DOHH2 (cell line): ENCODE results near the gene CTU1.

Source experiments
- H3F3A ChIP-seq: fragments of 200-600 bp; sonication (generic), shearing (Covaris generic); 2 replicates; pipeline ENCODE4 v1.6.0; 2016; ENCODE audit warnings: antibody characterized with exemption, mild to moderate bottlenecking; ENCODE audit not compliant: control insufficient read depth, insufficient read depth
- H3K27ac ChIP-seq: fragments of 200-600 bp; sonication (generic); 2 replicates; pipeline ENCODE4 v1.5.1; 2014; ENCODE audit warnings: low read depth, mild to moderate bottlenecking, low read length, moderate library complexity
- H3K27me3 ChIP-seq: fragments of 200-600 bp; sonication (generic); 2 replicates; pipeline ENCODE4 v1.6.1; 2014; ENCODE audit warnings: mild to moderate bottlenecking, low read length, mixed read lengths; ENCODE audit not compliant: control insufficient read depth
- H3K36me3 ChIP-seq: fragments of 200-600 bp; sonication (generic); 2 replicates; pipeline ENCODE4 v1.6.1; 2014; ENCODE audit warnings: mild to moderate bottlenecking, low read length, moderate library complexity, mixed read lengths; ENCODE audit not compliant: control insufficient read depth
- H3K4me1 ChIP-seq: fragments of 200-600 bp; sonication (generic); 2 replicates; pipeline ENCODE4 v1.6.1; 2014; ENCODE audit warnings: mild to moderate bottlenecking, low read length, mixed read lengths; ENCODE audit not compliant: control insufficient read depth
- H3K4me2 ChIP-seq: fragments of 200-600 bp; sonication (generic); 2 replicates; pipeline ENCODE4 v1.6.0; 2014; ENCODE audit warnings: mild to moderate bottlenecking, low read length, moderate library complexity
- H3K4me3 ChIP-seq: fragments of 200-600 bp; sonication (generic); 2 replicates; pipeline ENCODE4 v1.5.1; 2014; ENCODE audit warnings: mild to moderate bottlenecking, low read length, mixed read lengths
- H3K79me2 ChIP-seq: fragments of 200-600 bp; sonication (generic); 2 replicates; pipeline ENCODE4 v1.6.1; 2014; ENCODE audit warnings: mild to moderate bottlenecking, low read length, mixed read lengths; ENCODE audit not compliant: control insufficient read depth
- H3K9me2 ChIP-seq: fragments of 200-600 bp; sonication (generic); replicated peaks from 2 replicates; pipeline ENCODE4 v1.6.1; 2014; ENCODE audit warnings: mild to moderate bottlenecking, low read length, mixed read lengths; ENCODE audit not compliant: control insufficient read depth
- H3K9me3 ChIP-seq: fragments of 200-600 bp; sonication (generic); 2 replicates; pipeline ENCODE4 v1.6.1; 2014; ENCODE audit warnings: antibody characterized with exemption, low read length, mixed read lengths; ENCODE audit not compliant: control insufficient read depth, insufficient read depth
- H4K20me1 ChIP-seq: fragments of 200-600 bp; sonication (generic); 2 replicates; pipeline ENCODE4 v1.6.0; 2014; ENCODE audit warnings: low read depth, mild to moderate bottlenecking, antibody characterized with exemption, low read length, moderate library complexity; ENCODE audit not compliant: control insufficient read depth, insufficient read depth
- EZH2phosphoT487 ChIP-seq: fragments of 200-600 bp; sonication (generic); IDR thresholded peaks from 2 replicates; pipeline ENCODE4 v1.6.1; 2017; ENCODE audit warnings: borderline replicate concordance, mild to moderate bottlenecking, antibody characterized with exemption, low read length, moderate library complexity, mixed read lengths
- TF ChIP-seq, protein P1 (sequence below): fragments of 200-600 bp; sonication (generic); IDR thresholded peaks from one replicate; pipeline ENCODE4 v1.5.1; 2014; ENCODE audit warnings: antibody characterized with exemption, mild to moderate bottlenecking, low read depth, low read length; ENCODE audit not compliant: poor library complexity, severe bottlenecking

CTU1 gene

DNA sequence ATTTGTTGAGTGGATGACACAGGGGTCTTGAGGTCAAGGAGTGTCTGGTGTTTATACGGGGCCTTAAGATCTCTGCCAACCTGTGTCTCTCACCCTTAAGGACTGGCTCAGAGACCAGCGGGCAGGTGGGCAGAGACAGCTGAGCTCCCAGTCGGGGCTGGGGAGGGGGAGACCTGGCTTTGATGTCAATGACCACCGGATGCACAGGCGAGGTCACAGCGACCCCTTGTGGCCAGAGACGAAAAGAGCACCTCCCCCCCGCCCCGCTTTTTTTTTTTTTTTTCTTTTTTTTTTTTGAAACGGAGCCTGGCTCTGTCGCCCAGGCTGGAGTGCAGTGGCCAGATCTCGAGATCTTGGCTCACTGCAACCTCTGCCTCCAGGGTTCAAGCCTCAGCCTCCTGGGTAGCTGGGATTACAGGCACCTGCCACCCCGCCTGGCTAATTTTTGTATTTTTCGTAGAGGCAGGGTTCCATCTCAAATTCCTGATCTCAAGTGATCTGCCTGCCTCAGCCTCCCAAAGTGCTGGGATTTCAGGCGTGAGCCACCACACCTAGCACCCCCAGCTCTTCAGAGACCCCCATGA, 13.4 kb downstream of the CTU1 start:
- no peaks in the 10 kb centered on the region for H4K20me1 ChIP-seq
- TF ChIP-seq, protein P1, sequence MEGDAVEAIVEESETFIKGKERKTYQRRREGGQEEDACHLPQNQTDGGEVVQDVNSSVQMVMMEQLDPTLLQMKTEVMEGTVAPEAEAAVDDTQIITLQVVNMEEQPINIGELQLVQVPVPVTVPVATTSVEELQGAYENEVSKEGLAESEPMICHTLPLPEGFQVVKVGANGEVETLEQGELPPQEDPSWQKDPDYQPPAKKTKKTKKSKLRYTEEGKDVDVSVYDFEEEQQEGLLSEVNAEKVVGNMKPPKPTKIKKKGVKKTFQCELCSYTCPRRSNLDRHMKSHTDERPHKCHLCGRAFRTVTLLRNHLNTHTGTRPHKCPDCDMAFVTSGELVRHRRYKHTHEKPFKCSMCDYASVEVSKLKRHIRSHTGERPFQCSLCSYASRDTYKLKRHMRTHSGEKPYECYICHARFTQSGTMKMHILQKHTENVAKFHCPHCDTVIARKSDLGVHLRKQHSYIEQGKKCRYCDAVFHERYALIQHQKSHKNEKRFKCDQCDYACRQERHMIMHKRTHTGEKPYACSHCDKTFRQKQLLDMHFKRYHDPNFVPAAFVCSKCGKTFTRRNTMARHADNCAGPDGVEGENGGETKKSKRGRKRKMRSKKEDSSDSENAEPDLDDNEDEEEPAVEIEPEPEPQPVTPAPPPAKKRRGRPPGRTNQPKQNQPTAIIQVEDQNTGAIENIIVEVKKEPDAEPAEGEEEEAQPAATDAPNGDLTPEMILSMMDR = peak; percentile 70
- no peak for TF ChIP-seq EZH2phosphoT487
- H3K27me3 ChIP-seq = no peaks in the 10 kb centered on the region
- no peaks in the 10 kb centered on the region for H3K9me3 ChIP-seq
- peaks cover 9% of the 10 kb centered on the region for H3K36me3 ChIP-seq
- no peak overlapping the region for H3K4me3 ChIP-seq
- peaks cover 3% of the 10 kb centered on the region; the same call in 1 of the 2 replicates for H3K79me2 ChIP-seq
- H3K9me2 ChIP-seq = no peaks in the 10 kb centered on the region
- no peaks in the 10 kb centered on the region for H3F3A ChIP-seq
- H3K27ac ChIP-seq = no peak overlapping the region
- peaks cover 6% of the 10 kb centered on the region for H3K4me1 ChIP-seq
- H3K4me2 ChIP-seq = no peak overlapping the region

GRCh38 chr19:51093510-51094345, 14.5 kb downstream of the CTU1 start:
- no peaks in the 10 kb centered on the region for H3K79me2 ChIP-seq
- no peaks in the 10 kb centered on the region for H4K20me1 ChIP-seq
- no peaks in the 10 kb centered on the region for H3K9me2 ChIP-seq
- no peak overlapping the region for H3K27ac ChIP-seq
- TF ChIP-seq, protein P1 = no peak
- no peak for TF ChIP-seq EZH2phosphoT487
- H3F3A ChIP-seq = no peaks in the 10 kb centered on the region
- peaks cover 9% of the 10 kb centered on the region for H3K36me3 ChIP-seq
- no peak overlapping the region for H3K4me2 ChIP-seq
- H3K4me1 ChIP-seq = peaks cover 6% of the 10 kb centered on the region
- H3K27me3 ChIP-seq = no peaks in the 10 kb centered on the region
- no peak overlapping the region for H3K4me3 ChIP-seq
- H3K9me3 ChIP-seq = no peaks in the 10 kb centered on the region

GRCh38 chr19:51093101-51093500, 15.1 kb downstream of the CTU1 start:
- no peaks in the 10 kb centered on the region for H3K79me2 ChIP-seq
- TF ChIP-seq, protein P1 = no peak
- no peak for TF ChIP-seq EZH2phosphoT487
- peaks cover 8% of the 10 kb centered on the region for H3K36me3 ChIP-seq
- peaks cover 6% of the 10 kb centered on the region for H3K4me1 ChIP-seq
- no peaks in the 10 kb centered on the region for H3K9me2 ChIP-seq
- no peak overlapping the region for H3K27ac ChIP-seq
- H3F3A ChIP-seq = no peaks in the 10 kb centered on the region
- no peaks in the 10 kb centered on the region for H3K27me3 ChIP-seq
- H3K9me3 ChIP-seq = no peaks in the 10 kb centered on the region
- no peak overlapping the region for H3K4me2 ChIP-seq
- H4K20me1 ChIP-seq = no peaks in the 10 kb centered on the region
- no peak overlapping the region for H3K4me3 ChIP-seq
